SU-DHL-6 (cell line): Measurements from ENCODE around the gene TARP.

Experiments
- CTCF ChIP-seq: fragments of 200-600 bp; sonication (generic); IDR thresholded peaks from one replicate; pipeline ENCODE4 v1.5.1; 2017; ENCODE audit warnings: antibody characterized with exemption, mild to moderate bottlenecking, low read length, moderate library complexity; ENCODE audit not compliant: insufficient read depth, poor library complexity, severe bottlenecking
- EZH2phosphoT487 ChIP-seq: fragments of 200-600 bp; sonication (generic), shearing (Covaris generic); conservative IDR thresholded peaks from 2 replicates; pipeline ENCODE4 v1.6.1; 2018; ENCODE audit warnings: mild to moderate bottlenecking, antibody characterized with exemption, low read length, moderate library complexity, mixed read lengths

- TF ChIP-seq CTCF (no peak), EZH2phosphoT487 (no peak)
Observed at GRCh38 chr7:38220452-38220851, 53.0 kb downstream of the TARP start.
